ENCODE data around the gene CDKN2B.

CDKN2B gene

DNA sequence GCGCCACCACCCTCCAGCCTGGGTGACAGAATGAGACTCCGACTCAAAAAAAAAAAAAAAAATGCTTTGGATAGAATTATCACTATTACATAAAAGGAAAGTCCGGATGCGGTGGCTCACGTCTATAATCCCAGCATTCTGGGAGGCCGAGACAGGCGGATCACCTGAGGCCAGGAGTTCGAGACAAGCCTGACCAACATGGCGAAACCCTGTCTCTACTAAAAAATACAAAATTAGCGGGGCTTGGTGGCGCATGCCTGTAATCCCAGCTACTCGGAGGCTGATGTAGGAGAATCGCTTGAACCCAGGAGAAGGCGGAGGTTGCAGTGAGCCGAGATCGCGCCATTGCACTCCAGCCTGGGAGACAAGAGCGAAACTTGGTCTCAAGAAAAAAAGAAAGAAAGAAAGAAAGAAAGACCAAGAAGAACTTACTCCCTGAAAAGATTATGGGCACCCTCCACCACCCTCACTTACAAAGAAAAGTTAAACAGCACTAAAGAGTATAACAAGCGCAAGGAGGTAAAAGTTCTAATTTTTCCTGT, 32.7 kb downstream of the CDKN2B start:
- TF ChIP-seq POLR2A (IDR thresholded peaks at IDR 0.05; ENCODE audit: low read length), result no peak
- no peak for TF ChIP-seq GATA1 (IDR thresholded peaks at IDR 0.05; ENCODE audit: low read depth, low read length)
- no peak for DNase-seq

DNA sequence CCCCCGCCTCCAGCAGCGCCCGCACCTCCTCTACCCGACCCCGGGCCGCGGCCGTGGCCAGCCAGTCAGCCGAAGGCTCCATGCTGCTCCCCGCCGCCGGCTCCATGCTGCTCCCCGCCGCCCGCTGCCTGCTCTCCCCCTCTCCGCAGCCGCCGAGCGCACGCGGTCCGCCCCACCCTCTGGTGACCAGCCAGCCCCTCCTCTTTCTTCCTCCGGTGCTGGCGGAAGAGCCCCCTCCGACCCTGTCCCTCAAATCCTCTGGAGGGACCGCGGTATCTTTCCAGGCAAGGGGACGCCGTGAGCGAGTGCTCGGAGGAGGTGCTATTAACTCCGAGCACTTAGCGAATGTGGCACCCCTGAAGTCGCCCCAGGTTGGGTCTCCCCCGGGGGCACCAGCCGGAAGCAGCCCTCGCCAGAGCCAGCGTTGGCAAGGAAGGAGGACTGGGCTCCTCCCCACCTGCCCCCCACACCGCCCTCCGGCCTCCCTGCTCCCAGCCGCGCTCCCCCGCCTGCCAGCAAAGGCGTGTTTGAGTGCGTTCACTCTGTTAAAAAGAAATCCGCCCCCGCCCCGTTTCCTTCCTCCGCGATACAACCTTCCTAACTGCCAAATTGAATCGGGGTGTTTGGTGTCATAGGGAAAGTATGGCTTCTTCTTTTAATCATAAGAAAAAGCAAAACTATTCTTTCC, 34.2 kb downstream of the CDKN2B start:
- DNase-seq, result peak; percentile 33 to 44
- no peak for TF ChIP-seq POLR2A (IDR thresholded peaks at IDR 0.05; ENCODE audit: low read length)
- no peak for TF ChIP-seq GATA1 (IDR thresholded peaks at IDR 0.05; ENCODE audit: low read depth, low read length)

DNA sequence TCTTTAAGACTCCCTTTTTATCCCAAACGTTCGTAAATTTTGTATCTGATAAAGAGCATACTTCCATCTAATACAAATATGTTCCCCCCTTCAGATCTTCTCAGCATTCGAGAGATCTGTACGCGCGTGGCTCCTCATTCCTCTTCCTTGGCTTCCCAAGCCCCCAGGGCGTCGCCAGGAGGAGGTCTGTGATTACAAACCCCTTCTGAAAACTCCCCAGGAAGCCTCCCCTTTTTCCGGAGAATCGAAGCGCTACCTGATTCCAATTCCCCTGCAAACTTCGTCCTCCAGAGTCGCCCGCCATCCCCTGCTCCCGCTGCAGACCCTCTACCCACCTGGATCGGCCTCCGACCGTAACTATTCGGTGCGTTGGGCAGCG, 34.8 kb downstream of the CDKN2B start:
- TF ChIP-seq POLR2A (IDR thresholded peaks at IDR 0.05; ENCODE audit: low read length) (no peak), GATA1 (IDR thresholded peaks at IDR 0.05; ENCODE audit: low read depth, low read length) (no peak)
- no peak for DNase-seq

- no peak for TF ChIP-seq GATA1 (IDR thresholded peaks at IDR 0.05; ENCODE audit: low read depth, low read length)
- TF ChIP-seq POLR2A (IDR thresholded peaks at IDR 0.05; ENCODE audit: low read length), result no peak
- no peak for DNase-seq
Measured at GRCh38 chr9:21972361-21972760, 36.7 kb downstream of the CDKN2B start.

- no peak for TF ChIP-seq GATA1 (IDR thresholded peaks at IDR 0.05; ENCODE audit: low read depth, low read length)
- no peak for TF ChIP-seq POLR2A (IDR thresholded peaks at IDR 0.05; ENCODE audit: low read length)
- DNase-seq, result peak in 1 of 2 experiments; percentile 11
Measured at GRCh38 chr9:21970800-21971640, 38.1 kb downstream of the CDKN2B start.

DNA sequence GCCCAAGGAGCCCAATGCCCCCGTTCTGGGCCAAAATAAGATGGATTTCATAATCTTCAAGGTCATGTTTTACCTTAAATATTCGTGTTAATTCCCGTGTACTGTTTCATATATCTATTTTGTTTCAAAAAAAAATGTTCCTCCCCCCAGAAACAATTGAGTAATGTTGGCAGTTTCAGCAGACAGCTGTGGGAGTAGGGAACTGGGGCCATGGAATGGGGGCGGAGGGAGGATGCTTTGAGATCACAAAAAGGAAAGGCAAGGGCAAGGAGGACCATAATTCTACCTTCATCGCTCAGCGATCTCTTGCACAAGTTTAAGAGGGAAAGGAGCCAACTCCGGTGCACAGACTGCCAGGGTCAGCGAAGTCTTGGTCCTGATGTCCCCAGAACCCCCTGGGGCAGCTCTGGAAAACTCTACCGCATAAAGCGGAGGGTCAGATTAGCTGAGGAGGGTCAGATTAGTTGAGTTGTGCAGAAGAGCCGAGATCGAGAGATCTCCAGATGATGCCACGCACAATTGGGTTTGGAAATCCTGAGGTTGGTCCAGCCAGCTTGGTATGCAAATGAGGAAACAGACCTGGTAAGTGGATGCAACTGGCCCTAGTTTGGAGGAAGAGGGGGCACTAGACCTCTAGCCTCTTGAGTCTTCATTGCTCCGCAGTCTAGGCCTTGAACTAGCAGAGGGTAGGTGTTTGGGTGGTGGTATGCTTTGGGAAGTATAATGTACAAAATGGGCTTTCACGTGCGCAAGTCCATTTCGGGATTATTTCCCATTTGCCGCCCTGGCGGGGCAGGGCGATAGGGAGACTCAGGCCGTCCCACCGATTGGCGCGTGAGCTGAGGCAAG, 38.9 kb downstream of the CDKN2B start:
- TF ChIP-seq GATA1 (IDR thresholded peaks at IDR 0.05; ENCODE audit: low read depth, low read length) (no peak), POLR2A (IDR thresholded peaks at IDR 0.05; ENCODE audit: low read length) (no peak)
- no peak for DNase-seq

DNA sequence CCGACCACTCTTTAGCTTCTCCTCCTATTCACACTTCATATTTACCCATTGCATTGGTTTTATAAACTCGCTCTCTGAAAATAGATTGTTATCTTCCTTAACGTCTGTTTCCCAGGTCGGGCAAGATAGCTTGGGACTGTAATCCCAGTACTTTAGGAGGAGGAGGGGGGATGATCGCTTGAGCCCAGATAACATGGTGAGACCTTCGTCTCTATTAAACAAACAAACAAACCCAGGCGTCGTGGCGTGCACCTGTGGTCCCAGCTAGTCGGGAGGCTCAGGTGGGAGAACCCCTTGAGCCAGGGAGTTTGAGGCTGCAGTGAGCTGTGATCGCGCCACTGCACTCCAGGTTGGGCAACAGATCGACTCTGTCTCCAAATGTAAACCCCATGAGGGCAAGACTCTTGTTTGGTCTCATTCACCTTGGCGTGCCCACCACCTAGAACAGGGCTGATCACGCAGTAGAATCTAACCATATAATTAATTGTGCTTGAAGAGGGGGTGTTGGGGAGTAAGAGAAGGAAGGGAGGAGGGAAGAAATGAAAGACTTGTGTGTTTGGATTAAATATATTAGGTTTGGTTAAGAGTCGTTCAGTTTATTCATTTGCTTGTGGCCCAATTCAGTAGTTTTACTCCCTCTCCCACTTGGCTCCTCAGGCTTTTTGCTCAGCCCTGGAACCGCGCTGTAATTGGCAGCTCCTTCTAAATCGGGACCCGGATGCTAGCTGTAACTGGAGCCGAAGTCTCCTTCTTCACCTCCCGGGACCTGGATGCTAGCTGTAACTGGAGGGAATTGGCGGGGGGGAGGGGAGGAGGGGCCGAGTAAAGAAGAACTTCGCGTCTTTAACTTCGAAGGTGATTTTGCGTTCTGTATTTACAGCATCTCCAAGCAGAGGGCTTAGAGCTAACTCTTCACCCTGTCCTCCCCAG, 39.8 kb downstream of the CDKN2B start:
- DNase-seq, result peak in 1 of 2 experiments; percentile 19

DNA sequence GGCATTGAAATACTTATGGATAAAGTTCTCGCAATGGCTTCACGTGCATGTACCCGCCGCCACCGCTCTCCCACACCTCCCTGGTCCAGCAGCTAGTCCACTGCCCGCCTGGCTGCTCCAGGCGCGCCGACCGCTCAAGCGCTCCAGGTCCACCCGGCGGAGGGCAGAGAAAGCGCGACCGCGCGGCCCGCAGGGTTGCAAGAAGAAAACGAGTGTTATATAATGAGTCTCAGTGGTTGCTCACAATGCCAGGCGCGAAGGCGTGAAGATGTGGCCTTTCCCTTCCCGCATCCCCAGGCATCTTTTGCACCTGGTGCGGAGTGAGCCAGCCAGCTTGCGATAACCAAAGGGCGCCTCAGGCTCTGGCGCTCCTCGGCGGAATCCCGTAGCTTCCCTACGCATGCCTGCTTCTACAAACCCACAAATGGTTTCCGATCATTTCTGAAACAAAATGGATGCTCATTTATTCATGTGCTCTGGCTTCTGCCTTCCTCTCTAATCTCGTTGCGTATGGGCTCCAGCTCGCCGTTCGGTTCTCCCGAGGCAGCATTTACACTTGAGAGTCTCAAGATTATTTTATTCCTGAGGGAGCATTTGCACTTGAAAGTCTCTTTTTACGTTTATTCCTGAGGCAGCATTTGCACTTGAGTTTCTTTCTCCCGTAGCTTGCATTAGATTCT, 40.6 kb downstream of the CDKN2B start:
- peak; percentile 28 to 35 for DNase-seq
- no peak for TF ChIP-seq GATA1 (IDR thresholded peaks at IDR 0.05; ENCODE audit: low read depth, low read length)
- no peak for TF ChIP-seq POLR2A (IDR thresholded peaks at IDR 0.05; ENCODE audit: low read length)

More for the DNA sequence above, 39.8 kb downstream of the CDKN2B start:
- TF ChIP-seq GATA1 (IDR thresholded peaks at IDR 0.05; ENCODE audit: low read depth, low read length) (no peak), POLR2A (IDR thresholded peaks at IDR 0.05; ENCODE audit: low read length) (no peak)

GRCh38 chr9:21967702-21968101, 41.4 kb downstream of the CDKN2B start:
- no peak for TF ChIP-seq POLR2A (IDR thresholded peaks at IDR 0.05; ENCODE audit: low read length)
- peak in 1 of 2 experiments; percentile 9 for DNase-seq

- TF ChIP-seq POLR2A (IDR thresholded peaks at IDR 0.05; ENCODE audit: low read length) (no peak), GATA1 (IDR thresholded peaks at IDR 0.05; ENCODE audit: low read depth, low read length) (no peak)
- no peak for DNase-seq
Measured at GRCh38 chr9:21967169-21967568, 41.9 kb downstream of the CDKN2B start.

DNA sequence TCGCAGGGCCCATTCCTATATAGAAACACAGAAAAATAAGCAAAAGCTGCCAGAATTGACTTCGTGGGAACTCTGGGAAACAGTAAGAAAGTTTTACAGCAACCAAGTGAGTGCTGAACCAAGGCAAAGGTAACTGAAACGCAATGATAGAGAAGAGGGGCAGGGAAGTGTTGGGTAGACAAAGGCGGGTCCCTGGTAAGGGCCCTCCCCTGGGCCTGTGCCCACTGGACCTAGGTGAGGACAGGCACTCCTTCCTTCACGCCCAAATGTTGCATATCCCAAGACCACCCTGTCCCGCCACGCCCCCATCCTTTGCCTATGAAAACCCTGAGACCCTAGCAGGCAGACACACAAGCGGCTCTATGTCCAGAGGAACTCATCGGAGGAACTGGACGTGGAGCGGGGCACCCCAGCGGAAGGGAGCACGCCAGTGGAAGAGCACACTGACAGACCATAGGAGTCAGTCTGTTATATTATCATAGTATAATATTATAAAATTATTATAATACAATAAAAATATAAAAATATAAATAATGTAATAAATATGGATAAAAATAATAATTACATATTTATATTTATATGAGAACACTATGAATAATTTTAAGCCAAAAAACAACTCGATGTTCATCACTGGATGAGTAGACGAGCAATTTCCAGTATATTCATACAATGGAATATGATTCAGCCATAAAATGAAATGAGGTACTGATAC, 42.8 kb downstream of the CDKN2B start:
- DNase-seq, result no peak
- TF ChIP-seq POLR2A (IDR thresholded peaks at IDR 0.05; ENCODE audit: low read length) (no peak), GATA1 (IDR thresholded peaks at IDR 0.05; ENCODE audit: low read depth, low read length) (no peak)
